GM12865 (cell line): Measurements from ENCODE around the gene UGP2.
A peak's percentile ranks its signal among the peaks of the same experiment; 100 is the strongest.
"Not testable (repeated sequence)": the region's sequence is repeated elsewhere in the genome, so short reads cannot be mapped to it uniquely, and the experiment has no call there.

ENCODE experiments used
- DNase-seq: peaks from one replicate; pipeline ENCODE4 v3.0.0; 2010; ENCODE audit warnings: low read depth
- H3K4me3 ChIP-seq: 2 replicates; pipeline ENCODE4 v1.5.1; 2011; ENCODE audit warnings: mild to moderate bottlenecking, low read depth, low read length, control low read depth
- CTCF ChIP-seq: IDR thresholded peaks from 2 replicates; pipeline ENCODE4 v1.5.1; 2011; ENCODE audit warnings: low read length, control low read depth, low read depth, inconsistent platforms; ENCODE audit not compliant: insufficient read depth; ENCODE audit errors: missing control alignments

Gene UGP2

GRCh38 chr2:63903003-63903402 is 61.3 kb downstream of the UGP2 start:
- DNase-seq, result peak; percentile 49
- TF ChIP-seq CTCF, result no peak
- no peak overlapping the region for H3K4me3 ChIP-seq

GRCh38 chr2:63914311-63914710 is 72.6 kb downstream of the UGP2 start:
- TF ChIP-seq CTCF, result no peak
- H3K4me3 ChIP-seq, result no peak overlapping the region
- DNase-seq, result no peak

GRCh38 chr2:63926815-63927214 is 85.1 kb downstream of the UGP2 start:
- no peak overlapping the region for H3K4me3 ChIP-seq
- TF ChIP-seq CTCF, result no peak
- DNase-seq, result no peak

- DNase-seq, H3K4me3 ChIP-seq: not testable (repeated sequence)
Measured at GRCh38 chr2:63932104-63932503, 90.4 kb downstream of the UGP2 start.
